ENCODE results near the gene MARCKSL1. TPM values are rescaled to one million over a fixed set of nuclear protein-coding genes. Genes with fewer than 3 reads are reported as not detected.
"Not testable (repeated sequence)": the region's sequence is repeated elsewhere in the genome, so short reads cannot be mapped to it uniquely, and the experiment has no call there.

The MARCKSL1 gene
- polyA plus RNA-seq (2013, experiment 1 of 2; ENCODE audit: insufficient read length): 209 TPM
- polyA plus RNA-seq (2013, experiment 2 of 2; ENCODE audit: insufficient read length): 213 TPM

- DNase-seq: peak; percentile 79
Observed at GRCh38 chr1:32335790-32336590, at the start of gene MARCKSL1. MARCKSL1 (minus strand) TSS chr1:32336233; CDS start chr1:32336033, 200 bp downstream.

GRCh38 chr1:32380057-32380456 is 44.0 kb upstream of the MARCKSL1 start:
- DNase-seq: no peak

GRCh38 chr1:32377541-32378220 is 41.6 kb upstream of the MARCKSL1 start:
- DNase-seq: no peak

DNA sequence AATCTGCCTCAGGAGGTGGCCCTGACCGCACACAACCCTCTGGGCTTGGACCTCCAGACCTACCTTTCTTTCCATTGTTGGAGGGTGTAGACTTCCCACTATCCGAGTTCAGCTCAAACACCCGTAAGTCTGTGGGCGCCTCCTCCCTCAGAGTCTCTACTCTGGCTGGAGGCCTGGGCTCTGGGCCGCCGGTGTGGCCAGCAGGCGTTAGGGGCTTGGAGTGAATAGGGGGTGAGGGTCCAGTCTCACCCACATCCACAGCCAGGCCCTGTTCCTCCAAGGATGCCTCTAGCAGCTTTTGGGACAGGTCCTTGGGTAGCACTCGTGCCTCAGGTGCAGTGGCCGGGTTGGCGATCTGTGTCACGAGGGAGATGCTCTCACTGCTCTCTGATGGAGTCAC is 40.2 kb upstream of the MARCKSL1 start:
- DNase-seq: no peak

GRCh38 chr1:32373996-32374592 is 38.1 kb upstream of the MARCKSL1 start:
- DNase-seq: no peak

DNA sequence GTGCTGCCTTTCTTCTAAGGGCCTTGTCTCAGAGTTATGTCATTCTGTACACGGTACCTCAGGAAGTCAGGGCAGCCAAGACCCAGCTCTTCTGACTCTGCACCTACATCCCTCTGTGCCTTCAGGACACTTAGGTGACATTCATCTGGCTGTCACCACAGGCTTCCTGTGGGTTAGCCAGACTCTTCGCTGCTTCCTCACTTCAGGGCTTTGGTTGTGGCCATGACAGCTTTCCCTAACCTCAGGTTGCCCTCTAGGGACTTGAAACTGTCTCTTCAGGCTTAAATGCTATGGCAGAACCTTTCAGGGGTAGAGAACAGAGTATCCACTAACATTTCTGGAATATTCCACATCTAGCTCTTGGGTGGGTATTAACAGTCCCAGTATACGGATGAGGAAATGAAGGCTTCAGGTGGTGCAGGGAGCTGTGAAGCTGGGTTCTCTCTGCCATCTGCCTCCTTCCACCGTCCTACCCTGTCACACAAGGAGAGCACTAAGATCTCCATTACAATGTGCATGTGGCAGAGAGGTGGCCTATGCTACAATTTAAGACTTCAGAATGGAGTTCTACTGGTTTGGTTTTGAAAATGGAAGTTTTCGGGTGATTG is 36.2 kb upstream of the MARCKSL1 start:
- no peak for DNase-seq

GRCh38 chr1:32367912-32368635 is 32.0 kb upstream of the MARCKSL1 start:
- DNase-seq: no peak

- DNase-seq: no peak
Observed at GRCh38 chr1:32365445-32365844, 29.4 kb upstream of the MARCKSL1 start.

- DNase-seq: no peak
Observed at GRCh38 chr1:32364836-32365235, 28.8 kb upstream of the MARCKSL1 start.

GRCh38 chr1:32363713-32364112 is 27.7 kb upstream of the MARCKSL1 start:
- no peak for DNase-seq

DNA sequence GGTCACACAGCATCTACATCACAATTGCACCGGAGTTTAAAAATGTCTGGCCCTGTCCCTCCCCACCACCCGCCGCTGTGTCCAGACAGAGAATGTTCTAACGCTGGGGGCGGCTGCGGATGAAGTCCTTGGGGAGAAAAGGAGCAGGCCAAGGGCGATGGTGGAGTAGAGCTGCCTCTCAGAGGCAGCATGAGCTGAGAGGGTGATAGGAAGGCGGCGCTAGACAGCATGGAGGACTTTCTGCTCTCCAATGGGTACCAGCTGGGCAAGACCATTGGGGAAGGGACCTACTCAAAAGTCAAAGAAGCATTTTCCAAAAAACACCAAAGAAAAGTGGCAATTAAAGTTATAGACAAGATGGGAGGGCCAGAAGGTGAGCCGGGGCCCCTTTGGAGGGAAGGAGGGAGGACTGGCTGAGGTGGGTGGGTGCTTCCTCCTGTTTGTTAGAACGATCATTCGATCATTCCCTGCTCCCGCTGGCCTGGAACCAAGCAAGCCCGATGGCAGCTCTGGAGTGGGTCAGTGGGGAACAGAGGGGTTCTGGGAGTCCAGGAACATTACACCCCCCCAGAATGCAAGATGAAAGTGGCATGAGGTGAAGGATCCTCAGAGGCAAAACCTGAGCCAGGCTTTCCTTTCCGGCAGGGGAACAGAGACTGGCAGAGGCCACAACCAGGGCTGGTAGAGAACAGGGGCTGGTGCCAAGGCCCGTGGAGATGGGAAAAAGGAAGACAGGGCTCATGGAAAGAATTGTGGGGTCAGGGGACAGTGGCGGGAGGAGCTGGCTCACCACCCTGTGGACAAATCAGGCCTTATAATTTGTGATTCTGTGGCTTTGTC is 26.7 kb upstream of the MARCKSL1 start, which contains the start of the genes FAM229A and TSSK3:
Gene FAM229A (minus strand): TSS at position 12 of the 840 bp plus-strand sequence. CDS start 394 bp downstream, outside the sequence.
Gene TSSK3 (plus strand): TSS at position 66 of the 840 bp plus-strand sequence. CDS start 163 bp downstream, at position 229.
- DNase-seq: no peak

DNA sequence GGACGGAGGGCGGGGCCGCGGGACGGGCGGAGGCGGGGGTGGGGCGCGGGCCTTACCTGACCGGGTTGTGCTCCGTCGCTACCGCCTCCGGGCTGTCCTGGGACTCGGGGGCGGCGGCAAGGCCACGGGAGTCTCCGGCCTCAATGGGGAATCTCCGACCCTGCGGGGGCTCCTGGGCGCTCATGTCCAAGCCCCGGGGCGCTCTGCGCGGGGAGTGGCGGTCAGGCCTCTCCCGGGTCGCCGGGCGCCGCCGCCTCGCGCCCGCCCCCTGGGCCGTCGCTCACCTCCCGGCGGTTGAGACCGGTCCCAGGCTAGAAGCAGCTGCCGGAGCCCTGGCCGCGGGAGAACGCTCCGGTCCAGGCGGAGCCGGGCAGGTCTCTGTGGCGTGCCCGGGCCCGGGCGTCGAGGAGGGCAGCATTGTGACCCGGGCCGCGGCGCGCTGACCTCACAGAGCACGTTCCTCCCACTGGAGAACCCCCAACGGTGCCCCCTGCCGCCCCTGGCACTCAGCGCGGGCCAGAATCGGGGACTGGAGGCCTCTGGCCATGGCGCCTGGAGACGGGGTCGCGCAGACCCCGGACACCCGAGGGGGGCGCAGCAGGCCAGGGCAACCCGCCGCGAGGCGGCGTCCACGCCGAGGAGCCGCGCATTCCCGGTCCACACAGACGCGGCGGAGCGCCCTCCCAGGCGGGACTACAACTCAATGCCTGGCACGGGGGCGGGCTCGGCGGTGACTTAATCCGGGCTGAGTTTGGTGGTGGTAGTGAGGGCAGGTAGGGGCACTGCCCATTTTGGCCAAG is 25.8 kb upstream of the MARCKSL1 start:
- peak; percentile 16 for DNase-seq

DNA sequence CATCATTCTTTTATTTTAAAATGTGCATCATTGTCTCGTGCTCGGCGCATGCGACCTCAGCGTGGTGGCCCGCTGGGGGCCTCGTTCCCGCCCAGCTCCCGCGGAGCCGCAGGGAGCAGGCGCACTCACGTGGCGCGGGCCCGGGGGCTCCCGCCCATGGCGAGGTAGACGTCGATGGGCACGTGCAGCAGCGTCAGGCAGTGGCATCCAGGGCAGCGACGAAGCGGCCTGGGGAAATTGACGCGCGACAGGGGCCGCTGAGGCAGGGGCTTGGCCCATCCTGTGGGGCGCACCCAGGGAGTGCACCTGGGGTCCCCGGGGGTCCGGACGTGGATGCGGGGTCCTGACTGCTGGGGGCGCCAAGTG is 25.3 kb upstream of the MARCKSL1 start:
- no peak for DNase-seq

GRCh38 chr1:32358435-32358834 is 22.4 kb upstream of the MARCKSL1 start:
- DNase-seq: no peak

DNA sequence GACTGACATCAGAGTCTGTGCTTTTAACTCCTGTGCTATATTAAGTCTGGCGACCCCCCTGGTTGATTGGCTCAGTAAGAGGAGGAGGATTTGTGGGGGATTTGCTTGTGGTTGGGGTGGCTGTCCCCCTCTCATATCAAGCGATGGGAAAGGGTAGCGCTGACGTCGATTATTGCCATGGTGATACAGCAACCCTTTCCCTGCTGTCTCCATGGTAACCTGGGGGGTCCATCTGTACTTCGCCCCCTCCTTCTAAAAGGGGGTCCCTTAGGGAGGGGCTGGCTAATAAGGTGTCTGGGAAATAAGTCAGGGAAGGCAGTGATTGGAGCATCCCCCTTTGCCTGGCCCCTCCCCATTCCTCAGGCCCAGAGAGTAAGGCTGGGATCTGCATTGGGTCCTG is 21.6 kb upstream of the MARCKSL1 start:
- DNase-seq: no peak

GRCh38 chr1:32356478-32356877 is 20.4 kb upstream of the MARCKSL1 start:
- DNase-seq: no peak

- not testable (repeated sequence) for DNase-seq
Observed at GRCh38 chr1:32355778-32356177, 19.7 kb upstream of the MARCKSL1 start.

DNA sequence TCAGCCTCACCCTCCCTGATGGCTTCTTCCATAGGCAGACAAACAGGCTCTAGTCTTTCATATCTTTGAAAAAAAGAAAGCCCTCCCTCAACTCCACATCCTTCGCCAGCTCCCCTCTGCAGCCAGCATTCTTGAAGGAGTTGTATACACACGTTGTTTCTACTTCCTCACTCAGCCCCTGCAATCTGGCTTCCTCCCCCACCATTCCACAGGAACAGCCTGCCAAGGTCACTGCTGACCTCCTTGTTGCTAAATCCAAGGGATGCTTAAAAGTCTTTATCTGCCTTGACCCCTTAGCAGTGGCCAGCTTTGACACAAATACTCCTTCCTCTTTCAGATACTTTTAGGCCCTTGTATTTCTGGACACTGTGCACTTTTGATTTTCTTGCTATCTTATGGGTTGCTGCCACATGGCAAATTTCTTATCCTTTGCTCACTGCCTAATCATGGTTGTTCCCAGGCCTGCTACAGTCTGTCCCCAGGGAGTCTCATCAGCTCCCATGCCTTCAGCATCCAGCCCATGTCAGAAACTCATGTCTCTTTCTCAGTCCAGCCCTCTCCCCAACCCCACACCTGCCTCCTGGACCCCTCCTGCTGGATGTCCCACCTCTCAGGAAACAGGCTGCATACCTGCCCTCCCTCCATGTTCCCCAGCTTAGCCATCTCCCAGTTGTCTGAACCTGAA is 18.0 kb upstream of the MARCKSL1 start:
- DNase-seq: peak; percentile 37

- DNase-seq: no peak
Observed at GRCh38 chr1:32353431-32353830, 17.4 kb upstream of the MARCKSL1 start.
